ENCODE measurements around the gene MLN.

DNA sequence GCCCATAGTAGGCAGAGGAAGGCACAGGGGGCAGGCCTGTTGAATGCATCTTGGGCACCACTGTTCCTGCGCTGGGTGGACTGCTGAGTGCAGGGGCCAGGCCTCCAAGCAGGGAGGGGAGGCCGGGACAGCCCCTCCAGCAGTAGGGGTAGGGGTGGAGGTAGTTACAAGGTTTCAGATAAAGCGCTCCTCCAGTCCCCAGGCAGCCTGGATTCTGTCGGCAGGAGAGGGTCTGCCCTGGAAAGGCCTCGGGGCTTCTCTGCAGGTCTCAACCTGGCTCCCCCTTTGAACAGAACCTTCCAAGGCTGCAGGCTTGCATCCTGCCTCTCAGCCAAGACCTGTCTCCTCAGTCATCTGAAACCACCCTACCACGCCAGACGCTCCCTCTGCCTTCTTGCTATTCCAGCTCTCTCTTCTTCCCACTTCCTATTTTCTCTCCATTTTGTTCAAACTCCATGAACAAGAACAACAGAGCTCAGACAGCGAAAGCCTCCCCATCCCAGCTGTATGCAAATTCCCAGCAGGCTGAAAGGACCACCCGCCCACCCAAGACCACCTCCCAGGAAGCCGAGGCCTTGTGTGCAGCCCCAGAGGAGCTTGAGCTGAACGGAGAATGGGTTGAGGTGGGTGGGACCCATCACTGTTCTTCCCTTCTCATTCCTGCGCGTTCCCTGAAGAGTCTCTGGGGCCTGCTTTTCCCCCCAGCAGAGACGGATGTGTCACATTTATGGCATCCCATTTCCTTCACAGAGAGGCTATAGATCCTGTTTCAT is 1.4 kb downstream of the MLN start:
- TF ChIP-seq SIN3A (IDR thresholded peaks at IDR 0.05; ENCODE audit: low read depth) (no peak), YY1 (IDR thresholded peaks at IDR 0.05; ENCODE audit: extremely low read depth, insufficient replicate concordance, low read depth, low read length) (no peak), CTCF (IDR thresholded peaks at IDR 0.05 in 2 of 3, conservative IDR thresholded peaks at IDR 0.05 in 1 of 3; ENCODE audit: borderline replicate concordance in 1 of 3, insufficient read depth in 1 of 3, low read depth in 2 of 3, low read length in 2 of 3) (no peak), EZH2 (IDR thresholded peaks at IDR 0.05) (no peak), POLR2AphosphoS5 (IDR thresholded peaks at IDR 0.05; ENCODE audit: low read depth, low read length) (no peak), SP1 (IDR thresholded peaks at IDR 0.05; ENCODE audit: low read depth) (no peak), POLR2A (IDR thresholded peaks at IDR 0.05; ENCODE audit: borderline replicate concordance, extremely low read depth, insufficient read depth, insufficient read length) (no peak)
- TF ChIP-seq, protein P1, sequence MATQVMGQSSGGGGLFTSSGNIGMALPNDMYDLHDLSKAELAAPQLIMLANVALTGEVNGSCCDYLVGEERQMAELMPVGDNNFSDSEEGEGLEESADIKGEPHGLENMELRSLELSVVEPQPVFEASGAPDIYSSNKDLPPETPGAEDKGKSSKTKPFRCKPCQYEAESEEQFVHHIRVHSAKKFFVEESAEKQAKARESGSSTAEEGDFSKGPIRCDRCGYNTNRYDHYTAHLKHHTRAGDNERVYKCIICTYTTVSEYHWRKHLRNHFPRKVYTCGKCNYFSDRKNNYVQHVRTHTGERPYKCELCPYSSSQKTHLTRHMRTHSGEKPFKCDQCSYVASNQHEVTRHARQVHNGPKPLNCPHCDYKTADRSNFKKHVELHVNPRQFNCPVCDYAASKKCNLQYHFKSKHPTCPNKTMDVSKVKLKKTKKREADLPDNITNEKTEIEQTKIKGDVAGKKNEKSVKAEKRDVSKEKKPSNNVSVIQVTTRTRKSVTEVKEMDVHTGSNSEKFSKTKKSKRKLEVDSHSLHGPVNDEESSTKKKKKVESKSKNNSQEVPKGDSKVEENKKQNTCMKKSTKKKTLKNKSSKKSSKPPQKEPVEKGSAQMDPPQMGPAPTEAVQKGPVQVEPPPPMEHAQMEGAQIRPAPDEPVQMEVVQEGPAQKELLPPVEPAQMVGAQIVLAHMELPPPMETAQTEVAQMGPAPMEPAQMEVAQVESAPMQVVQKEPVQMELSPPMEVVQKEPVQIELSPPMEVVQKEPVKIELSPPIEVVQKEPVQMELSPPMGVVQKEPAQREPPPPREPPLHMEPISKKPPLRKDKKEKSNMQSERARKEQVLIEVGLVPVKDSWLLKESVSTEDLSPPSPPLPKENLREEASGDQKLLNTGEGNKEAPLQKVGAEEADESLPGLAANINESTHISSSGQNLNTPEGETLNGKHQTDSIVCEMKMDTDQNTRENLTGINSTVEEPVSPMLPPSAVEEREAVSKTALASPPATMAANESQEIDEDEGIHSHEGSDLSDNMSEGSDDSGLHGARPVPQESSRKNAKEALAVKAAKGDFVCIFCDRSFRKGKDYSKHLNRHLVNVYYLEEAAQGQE (IDR thresholded peaks at IDR 0.05; ENCODE audit: low read depth), result no peak
- TF ChIP-seq, protein P2, sequence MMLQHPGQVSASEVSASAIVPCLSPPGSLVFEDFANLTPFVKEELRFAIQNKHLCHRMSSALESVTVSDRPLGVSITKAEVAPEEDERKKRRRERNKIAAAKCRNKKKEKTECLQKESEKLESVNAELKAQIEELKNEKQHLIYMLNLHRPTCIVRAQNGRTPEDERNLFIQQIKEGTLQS (IDR thresholded peaks at IDR 0.05), result no peak
